ENCODE measurements around the gene HSPG2.

GRCh38 chr1:21942464-21942863, 5.4 kb upstream of the HSPG2 start:
- TF ChIP-seq CTCF (IDR thresholded peaks at IDR 0.05) (no peak), EZH2 (IDR thresholded peaks at IDR 0.05; ENCODE audit: borderline replicate concordance, insufficient read depth, low read depth, low read length, poor library complexity, severe bottlenecking) (no peak)

All from B cell (primary cell).